ENCODE results near the gene BBC3. TPM values are rescaled to one million over a fixed set of nuclear protein-coding genes. Genes with fewer than 3 reads are reported as not detected.

The BBC3 gene
- polyA plus RNA-seq, 3 donors from 2014 or later: 8.3 to 13.9 (median 8.4) TPM

GRCh38 chr19:47186446-47187334, 44.3 kb downstream of the BBC3 start:
- peaks cover 40 to 62% of the 10 kb centered on the region in 2 donors for H3K4me1 Mint-ChIP-seq
- peak overlapping the region; percentile 61 to 94 (median 67) for H3K27ac Mint-ChIP-seq

GRCh38 chr19:47183601-47184000, 47.4 kb downstream of the BBC3 start:
- no peaks in the 10 kb centered on the region for H3K9me3 Mint-ChIP-seq
- DNase-seq: no peak
- no peak overlapping the region for H3K27ac Mint-ChIP-seq
- H3K4me3 Mint-ChIP-seq: no peak overlapping the region
- peaks cover 0 to 3% (median 2%) of the 10 kb centered on the region in 3 donors for H3K27me3 Mint-ChIP-seq (ENCODE audit: low read depth in 3 of 3)
- peaks cover 32 to 61% of the 10 kb centered on the region in 2 donors for H3K4me1 Mint-ChIP-seq
- peaks cover 11 to 24% (median 17%) of the 10 kb centered on the region in 3 donors for H3K36me3 Mint-ChIP-seq

More at GRCh38 chr19:47186446-47187334, 44.3 kb downstream of the BBC3 start:
- peak; percentile 10 to 60 (median 31) for DNase-seq
- peak overlapping the region in 4 of 5 donors; percentile 22 to 72 (median 44) for H3K4me3 Mint-ChIP-seq
- H3K36me3 Mint-ChIP-seq: peaks cover 10 to 21% (median 10%) of the 10 kb centered on the region in 3 donors
- no peaks in the 10 kb centered on the region for H3K9me3 Mint-ChIP-seq
- peaks cover 0 to 3% (median 2%) of the 10 kb centered on the region in 3 donors for H3K27me3 Mint-ChIP-seq (ENCODE audit: low read depth in 3 of 3)

GRCh38 chr19:47179653-47180310, 51.2 kb downstream of the BBC3 start:
- Mint-ChIP-seq H3K27me3 (ENCODE audit: low read depth in 3 of 3) (peaks cover 0 to 3% (median 2%) of the 10 kb centered on the region in 3 donors), H3K36me3 (peaks cover 14 to 23% (median 20%) of the 10 kb centered on the region in 3 donors), H3K4me1 (peaks cover 47 to 60% of the 10 kb centered on the region in 2 donors), H3K4me3 (no peak overlapping the region), H3K9me3 (no peaks in the 10 kb centered on the region), H3K27ac (no peak overlapping the region)
- DNase-seq: no peak

- Mint-ChIP-seq H3K27ac (peak overlapping the region; percentile 35 to 93 (median 88)), H3K36me3 (peaks cover 17 to 29% (median 27%) of the 10 kb centered on the region in 3 donors), H3K4me3 (peak overlapping the region; percentile 47 to 84 (median 75)), H3K4me1 (peaks cover 29 to 36% of the 10 kb centered on the region in 2 donors), H3K27me3 (ENCODE audit: low read depth in 3 of 3) (no peaks in the 10 kb centered on the region), H3K9me3 (no peaks in the 10 kb centered on the region)
- DNase-seq: peak; percentile 46 to 56 (median 46)
Observed at GRCh38 chr19:47176627-47177090, 54.3 kb downstream of the BBC3 start.

DNA sequence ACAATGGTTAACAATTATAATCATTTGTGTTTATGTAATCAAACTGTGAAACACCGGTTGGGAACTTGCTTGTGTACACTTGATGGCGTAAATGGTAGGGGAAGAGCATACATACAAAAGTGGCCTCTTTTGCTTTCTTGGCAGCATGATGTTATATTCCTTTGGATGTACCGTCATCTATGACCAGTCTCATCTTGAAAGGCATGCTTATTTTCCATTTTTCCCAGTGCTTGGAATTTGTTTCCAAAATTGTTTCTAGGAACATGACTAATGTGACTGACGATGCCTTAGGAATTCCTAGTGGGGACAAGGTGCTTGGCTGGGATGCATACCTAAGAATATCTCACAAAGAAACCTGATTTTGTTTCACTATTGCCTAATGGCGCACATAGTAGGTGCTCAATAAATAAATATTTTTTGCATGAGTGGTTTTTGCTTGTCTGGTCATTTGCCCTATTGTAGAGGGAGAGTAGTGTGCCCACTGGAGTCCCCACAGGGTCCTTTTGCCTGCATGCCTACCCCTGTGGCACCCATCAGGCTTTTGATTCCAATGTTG, 54.9 kb downstream of the BBC3 start:
- Mint-ChIP-seq H3K27ac (peak overlapping the region; percentile 35 to 93 (median 88)), H3K27me3 (ENCODE audit: low read depth in 3 of 3) (no peaks in the 10 kb centered on the region), H3K36me3 (peaks cover 17 to 29% (median 27%) of the 10 kb centered on the region in 3 donors), H3K4me1 (peaks cover 29 to 36% of the 10 kb centered on the region in 2 donors), H3K4me3 (peak overlapping the region; percentile 47 to 84 (median 75)), H3K9me3 (no peaks in the 10 kb centered on the region)
- no peak for DNase-seq

- H3K27me3 Mint-ChIP-seq (ENCODE audit: low read depth in 3 of 3): no peaks in the 10 kb centered on the region
- H3K4me3 Mint-ChIP-seq: no peak overlapping the region
- no peaks in the 10 kb centered on the region for H3K9me3 Mint-ChIP-seq
- H3K27ac Mint-ChIP-seq: peak overlapping the region in 1 of 6 donors; percentile 56
- peaks cover 29 to 33% of the 10 kb centered on the region in 2 donors for H3K4me1 Mint-ChIP-seq
- DNase-seq: no peak
- H3K36me3 Mint-ChIP-seq: peaks cover 23 to 35% (median 30%) of the 10 kb centered on the region in 3 donors
Observed at GRCh38 chr19:47172666-47173455, 58.1 kb downstream of the BBC3 start.

Other genes starting within 250 kb of the BBC3 start
- not detected for gene NPAS1, start 211.4 kb downstream of the BBC3 start, polyA plus RNA-seq
- gene TMEM160, start 182.6 kb downstream of the BBC3 start, polyA plus RNA-seq: 100 to 1,000 TPM; 175 to 285 (median 192) TPM
- gene ZC3H4, start 117.4 kb downstream of the BBC3 start, polyA plus RNA-seq: 1 to 10 TPM in 2 of 3 donors, under 1 TPM in 1; 0.04 to 2.3 (median 1.1) TPM
- gene SAE1, start 100.4 kb downstream of the BBC3 start, polyA plus RNA-seq: 100 to 1,000 TPM; 111 to 159 (median 119) TPM
- 10 to 100 TPM in 1 of 3 donors, 1 to 10 TPM in 2; 2.6 to 12.2 (median 5.1) TPM for gene CCDC9, start 25.3 kb upstream of the BBC3 start, polyA plus RNA-seq
- gene INAFM1, start 43.7 kb upstream of the BBC3 start, polyA plus RNA-seq: 1 to 10 TPM; 1.2 to 3.9 (median 2.3) TPM
- under 1 TPM in 2 of 3 donors, not detected in 1; 0.16 to 0.36 TPM for gene C5AR1, start 78.7 kb upstream of the BBC3 start, polyA plus RNA-seq
- gene C5AR2, start 101.0 kb upstream of the BBC3 start, polyA plus RNA-seq: under 1 TPM in 2 of 3 donors, not detected in 1; 0.18 to 0.29 TPM
- gene DHX34, start 118.1 kb upstream of the BBC3 start, polyA plus RNA-seq: 1 to 10 TPM; 3.2 to 9.7 (median 5.2) TPM
- gene MEIS3, start 188.3 kb upstream of the BBC3 start, polyA plus RNA-seq: not detected
- gene SLC8A2, start 240.7 kb upstream of the BBC3 start, polyA plus RNA-seq: not detected

Data from immature natural killer cell (primary cell).